ENCODE results near the gene TCF4.

The TCF4 gene

DNA sequence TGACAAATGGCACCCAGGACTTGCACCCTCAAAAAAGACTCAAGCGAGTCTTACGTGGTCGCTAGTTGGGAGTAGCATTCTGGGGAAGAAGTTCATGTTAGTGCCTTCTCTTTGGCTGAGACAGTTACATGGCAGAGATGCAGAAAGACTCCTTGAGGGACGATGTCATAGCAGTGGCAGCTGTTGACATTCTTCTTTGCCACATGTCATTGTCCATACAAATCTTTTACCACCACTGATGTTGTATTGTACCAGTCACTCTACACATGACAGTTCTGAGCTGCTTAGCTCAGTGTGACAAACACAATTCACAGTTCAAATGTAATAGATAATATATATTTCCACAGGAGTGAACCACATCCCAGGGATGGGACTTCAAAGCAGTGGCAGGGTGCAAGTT, 197.1 kb downstream of the TCF4 start:
- no peak for DNase-seq (ENCODE audit: low read depth in 1 of 2, low spot score in 1 of 2)

DNA sequence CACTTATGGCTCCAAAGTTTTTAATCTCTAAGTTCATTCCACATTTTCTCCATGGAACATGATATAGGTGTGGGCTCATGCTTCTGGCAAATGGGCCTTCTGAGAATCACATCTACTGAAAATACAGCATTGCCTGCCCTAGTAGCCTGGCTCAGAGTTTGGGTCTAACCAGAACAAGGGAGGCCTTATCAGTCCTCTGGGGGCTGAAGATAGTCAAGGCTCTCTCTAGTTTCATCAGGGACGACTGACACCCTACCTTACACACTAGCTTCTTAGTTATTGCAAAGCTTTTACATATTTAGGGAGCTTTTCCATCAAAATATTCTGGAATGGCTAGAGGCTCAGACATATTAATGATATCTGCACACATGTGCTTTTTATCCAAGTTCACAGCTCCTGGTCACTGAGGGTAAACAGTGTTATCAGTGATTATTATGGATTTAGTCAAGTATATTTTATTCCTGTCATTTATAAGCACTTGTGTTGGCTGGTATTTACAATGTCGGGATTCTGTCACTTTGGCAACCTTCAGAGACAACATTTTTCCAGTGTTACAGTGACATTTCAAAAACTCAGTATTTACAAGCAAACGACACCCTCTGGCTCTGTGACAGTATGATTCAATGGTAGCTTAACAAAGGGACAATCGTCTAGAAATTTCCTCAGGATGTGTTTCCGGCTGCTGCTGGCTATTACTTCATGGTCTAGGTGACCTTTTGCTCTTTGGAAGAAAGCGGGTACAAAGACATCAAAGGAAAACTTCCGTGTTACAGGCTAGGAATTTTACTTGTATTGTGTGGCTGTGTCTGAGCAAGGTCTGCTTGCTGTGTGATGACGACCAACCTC, 200.6 kb downstream of the TCF4 start:
- DNase-seq (ENCODE audit: low read depth in 1 of 2, low spot score in 1 of 2) = no peak

DNA sequence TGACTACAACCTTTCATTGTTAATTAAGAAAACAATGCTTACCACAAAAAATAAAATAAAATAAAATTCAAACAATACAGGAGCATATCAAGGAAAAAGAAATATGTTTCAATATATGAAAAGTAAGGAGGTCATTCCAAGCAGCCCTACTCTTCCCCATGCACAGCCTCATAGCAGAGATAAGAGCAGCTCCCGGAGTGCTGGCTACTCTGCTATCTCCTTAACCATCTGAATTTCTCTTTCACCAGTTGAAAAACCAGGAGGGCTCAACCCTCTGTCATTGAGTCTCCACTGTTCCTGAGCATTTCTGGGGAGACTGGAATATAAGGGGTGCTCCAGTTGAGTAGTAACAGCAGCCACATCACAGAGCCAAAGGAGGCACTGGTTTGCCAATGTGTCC, 201.4 kb downstream of the TCF4 start:
- no peak for DNase-seq (ENCODE audit: low read depth in 1 of 2, low spot score in 1 of 2)

DNA sequence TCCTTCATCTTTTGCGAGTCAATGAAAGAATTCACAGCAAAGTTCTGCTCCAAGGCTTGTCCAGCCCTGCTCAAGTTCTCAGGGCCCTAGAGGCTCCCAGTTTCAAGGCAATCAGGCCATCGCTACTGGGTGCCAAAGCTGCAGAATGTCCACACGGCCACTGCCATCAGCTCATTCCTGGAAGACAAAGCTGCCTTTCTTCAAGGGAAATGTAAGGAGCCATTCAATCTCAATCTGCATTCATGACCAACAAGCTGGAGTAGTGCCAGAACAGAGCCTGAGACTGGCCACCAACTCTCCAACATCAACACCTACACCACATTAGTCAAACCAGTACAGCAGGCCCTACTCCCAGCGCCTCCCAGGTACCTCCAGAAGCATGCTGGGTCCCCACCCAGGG, 202.2 kb downstream of the TCF4 start:
- no peak for DNase-seq (ENCODE audit: low read depth in 1 of 2, low spot score in 1 of 2)

DNA sequence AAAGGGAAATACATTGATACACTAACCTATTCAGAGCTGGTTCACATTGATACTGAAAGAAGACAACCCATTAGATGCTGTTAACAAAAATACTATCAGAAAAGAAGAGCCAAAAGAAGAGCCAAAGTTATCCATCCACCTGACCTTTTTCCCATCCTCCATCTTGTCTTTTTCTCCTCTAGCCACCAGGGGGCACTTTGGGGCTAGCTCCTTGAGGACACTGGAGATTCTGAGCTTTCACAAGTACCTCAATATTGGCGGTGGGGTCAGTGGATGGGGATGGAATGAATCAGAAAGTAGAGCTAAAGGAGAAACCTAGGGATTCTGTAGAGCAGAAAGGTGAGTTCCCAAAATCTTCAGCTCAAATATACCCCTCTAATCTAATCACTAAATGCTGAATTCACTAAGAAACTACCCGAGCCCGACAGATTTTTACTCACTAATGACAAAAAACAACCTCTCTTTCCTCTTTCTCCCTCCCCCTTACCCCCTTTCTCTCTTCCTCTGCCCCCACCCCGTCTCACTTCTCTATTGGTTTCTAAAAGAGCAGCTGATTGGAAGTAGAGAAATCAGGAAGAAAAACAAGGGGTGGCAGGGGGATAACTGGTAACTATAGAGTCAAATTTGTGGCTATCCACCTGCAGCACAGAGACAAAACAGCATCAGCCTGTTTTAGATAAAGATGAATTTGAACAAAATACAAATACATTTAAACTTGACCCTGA, 203.3 kb downstream of the TCF4 start:
- no peak for DNase-seq (ENCODE audit: low read depth in 1 of 2, low spot score in 1 of 2)

DNA sequence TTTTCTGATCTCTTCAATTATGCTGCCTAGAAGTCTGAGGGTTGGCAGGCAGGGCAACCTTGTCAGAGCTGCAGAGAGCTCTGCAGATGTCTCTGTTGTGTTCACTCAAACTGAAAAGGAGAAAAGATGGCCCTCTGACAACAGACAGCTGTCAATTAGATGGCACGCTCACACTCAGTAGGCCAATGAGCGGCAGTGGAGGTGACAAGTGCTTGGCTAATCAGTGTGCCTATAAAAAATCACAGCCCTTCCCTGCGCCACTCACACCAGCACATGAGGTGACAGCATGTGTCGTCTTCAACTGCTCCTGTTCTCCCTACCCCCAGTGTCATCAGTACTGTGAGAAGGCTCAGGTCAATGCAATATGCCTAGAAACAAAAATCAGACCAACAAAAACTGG, 203.9 kb downstream of the TCF4 start:
- no peak for DNase-seq (ENCODE audit: low read depth in 1 of 2, low spot score in 1 of 2)

DNA sequence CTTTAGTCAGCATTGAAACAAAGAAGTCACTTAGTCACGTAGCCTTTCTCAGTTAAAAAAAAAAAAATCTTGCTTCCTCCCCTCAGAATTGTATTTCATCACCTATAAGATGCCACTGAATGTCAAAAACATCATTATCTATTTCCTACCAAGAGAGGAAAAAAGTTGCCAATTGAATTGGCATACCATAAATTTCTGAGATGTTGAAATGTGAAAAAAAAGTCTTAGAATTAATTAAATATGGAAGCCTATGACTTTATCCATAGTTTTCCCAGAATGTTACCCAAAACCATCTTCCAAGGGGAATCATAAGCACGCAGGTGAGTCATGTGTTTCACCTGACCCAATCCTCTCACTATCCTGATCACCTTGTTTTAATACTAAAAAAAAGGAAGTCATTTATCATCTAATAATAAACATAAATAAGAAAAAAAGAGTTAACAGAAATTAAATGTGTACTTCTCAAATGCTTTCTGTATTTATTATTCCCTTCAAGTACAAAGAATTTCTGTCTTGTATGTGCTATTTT, 205.7 kb downstream of the TCF4 start:
- no peak for DNase-seq (ENCODE audit: low read depth in 1 of 2, low spot score in 1 of 2)

DNA sequence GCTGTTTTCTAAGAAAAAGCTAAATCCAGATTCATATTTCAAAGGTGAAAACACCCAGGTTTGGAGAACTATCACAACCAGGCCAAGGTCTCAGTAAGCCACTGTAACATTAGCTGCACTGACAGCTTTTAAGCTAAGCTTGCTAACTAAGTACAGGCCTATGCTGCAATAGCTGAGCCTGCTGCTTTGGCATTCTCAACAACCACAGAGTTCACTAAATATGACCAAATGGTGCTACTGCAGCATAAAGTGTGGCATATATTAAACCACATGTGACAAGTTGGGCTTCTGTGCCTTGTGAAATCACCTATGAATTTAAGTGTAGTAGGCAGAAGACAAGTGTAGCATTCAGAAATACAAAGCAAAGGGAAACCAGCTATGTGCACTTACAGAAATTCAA, 206.7 kb downstream of the TCF4 start:
- no peak for DNase-seq (ENCODE audit: low read depth in 1 of 2, low spot score in 1 of 2)

DNA sequence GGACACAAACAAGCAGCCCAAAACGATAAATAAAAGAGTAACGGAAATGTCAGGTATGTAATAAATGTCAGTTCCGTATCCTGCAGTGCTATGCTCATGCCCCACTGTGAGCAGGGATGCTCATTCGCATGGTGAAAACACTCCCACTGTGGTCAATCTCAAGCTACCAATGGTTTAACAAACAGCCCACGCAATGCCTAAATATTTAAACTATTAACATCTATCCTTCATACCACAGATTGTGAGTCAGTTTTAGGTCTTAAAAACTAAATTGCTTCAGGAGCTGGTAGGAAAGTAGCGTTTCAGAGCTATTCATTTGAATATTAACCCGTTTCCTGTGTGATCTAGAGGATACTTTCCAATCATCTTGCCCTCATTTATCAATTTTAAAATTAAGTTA, 207.4 kb downstream of the TCF4 start:
- no peak for DNase-seq (ENCODE audit: low read depth in 1 of 2, low spot score in 1 of 2)

DNA sequence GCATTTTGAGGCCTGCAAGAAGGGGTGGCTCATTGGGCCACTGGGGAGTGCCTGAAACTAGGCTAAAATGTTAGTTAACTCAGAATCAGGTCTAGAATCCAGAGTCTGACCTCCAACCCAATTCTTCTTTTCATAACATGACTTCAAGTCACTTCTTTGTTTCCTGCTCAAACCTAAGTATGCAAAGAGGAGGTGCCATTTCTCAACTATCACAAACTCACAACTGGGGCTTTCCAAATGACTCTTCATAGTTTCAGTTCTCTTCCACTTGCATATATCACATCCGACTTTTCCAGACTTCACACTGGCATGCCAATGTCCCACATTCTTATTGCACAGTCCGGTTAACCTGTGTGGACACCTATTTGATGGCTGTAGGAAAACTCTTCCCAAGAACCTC, 211.6 kb downstream of the TCF4 start:
- no peak for DNase-seq (ENCODE audit: low read depth in 1 of 2, low spot score in 1 of 2)

DNA sequence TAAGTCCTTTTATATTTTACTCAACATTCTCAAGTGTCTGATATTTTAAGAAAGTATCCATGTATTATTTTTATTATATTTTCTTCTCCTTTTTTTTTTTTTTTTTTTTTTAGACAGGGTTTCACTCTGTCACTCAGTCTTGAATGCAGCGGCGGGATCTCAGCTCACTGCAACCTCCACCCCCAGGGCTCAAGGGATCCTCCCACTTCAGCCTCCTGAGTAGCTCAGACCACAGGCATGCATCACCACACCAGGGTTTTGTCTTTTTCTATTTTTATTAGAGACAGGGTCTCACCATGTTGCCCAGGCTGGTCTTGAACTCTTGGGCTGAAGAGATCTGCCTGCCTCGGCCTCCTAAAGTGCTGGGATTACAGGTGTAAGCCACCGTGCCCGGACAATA, 212.1 kb downstream of the TCF4 start:
- no peak for DNase-seq (ENCODE audit: low read depth in 1 of 2, low spot score in 1 of 2)

DNA sequence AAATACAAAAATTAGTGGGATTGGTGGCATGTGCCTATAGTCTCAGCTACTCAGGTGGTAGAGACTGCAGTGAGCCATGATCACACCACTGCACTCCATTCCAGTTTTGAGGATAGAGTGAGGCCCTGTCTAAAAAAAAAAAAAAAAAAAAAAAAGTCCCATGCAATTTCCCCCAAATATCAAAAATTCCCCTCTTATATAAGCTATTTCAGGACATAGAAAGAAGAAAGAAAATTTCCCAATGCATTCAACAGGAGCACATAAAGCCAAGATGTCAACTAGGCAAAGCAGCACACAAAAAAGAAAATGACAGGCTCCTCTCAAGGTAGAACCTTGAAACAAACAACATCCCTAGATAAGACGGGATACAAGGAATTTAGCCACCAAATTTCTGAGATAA, 213.3 kb downstream of the TCF4 start:
- no peak for DNase-seq (ENCODE audit: low read depth in 1 of 2, low spot score in 1 of 2)

DNA sequence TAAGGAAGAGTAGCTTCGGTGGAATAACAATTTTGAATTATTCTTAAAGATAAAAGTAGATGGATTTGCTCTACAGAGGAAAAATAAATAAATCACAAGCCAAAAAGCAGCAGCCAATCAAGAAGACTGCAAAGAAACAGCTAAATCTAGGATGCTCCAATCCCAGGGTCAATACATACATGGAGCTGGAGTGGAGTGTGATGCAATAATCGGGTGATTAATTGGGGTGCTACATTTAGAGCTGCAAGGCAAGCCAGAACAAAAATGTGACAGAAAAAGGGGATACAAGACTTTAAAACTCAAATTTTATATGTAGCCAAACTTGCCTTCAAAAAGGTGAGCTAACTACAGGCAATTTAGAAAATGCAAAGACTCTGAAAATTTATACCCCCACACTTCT, 215.8 kb downstream of the TCF4 start:
- DNase-seq (ENCODE audit: low read depth in 1 of 2, low spot score in 1 of 2) = no peak

DNA sequence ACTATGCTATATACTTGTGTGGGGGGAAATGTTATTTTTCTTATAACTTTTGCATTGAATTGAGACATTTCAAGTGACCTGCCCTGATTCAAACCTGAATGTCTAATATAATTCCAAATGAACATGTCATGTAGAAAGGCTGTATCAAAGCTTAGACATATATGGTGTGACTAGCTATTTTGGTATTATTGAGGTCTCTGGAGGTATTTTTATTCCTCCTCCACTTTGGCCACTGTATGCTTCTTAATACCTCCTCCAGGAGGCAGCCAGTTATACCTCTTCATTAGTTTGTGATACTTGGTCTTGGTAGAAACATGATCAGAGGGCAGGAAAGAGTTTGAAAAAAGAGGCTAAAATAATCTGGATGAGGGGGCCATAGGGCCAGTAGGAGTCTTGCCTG, 217.1 kb downstream of the TCF4 start:
- no peak for DNase-seq (ENCODE audit: low read depth in 1 of 2, low spot score in 1 of 2)

DNA sequence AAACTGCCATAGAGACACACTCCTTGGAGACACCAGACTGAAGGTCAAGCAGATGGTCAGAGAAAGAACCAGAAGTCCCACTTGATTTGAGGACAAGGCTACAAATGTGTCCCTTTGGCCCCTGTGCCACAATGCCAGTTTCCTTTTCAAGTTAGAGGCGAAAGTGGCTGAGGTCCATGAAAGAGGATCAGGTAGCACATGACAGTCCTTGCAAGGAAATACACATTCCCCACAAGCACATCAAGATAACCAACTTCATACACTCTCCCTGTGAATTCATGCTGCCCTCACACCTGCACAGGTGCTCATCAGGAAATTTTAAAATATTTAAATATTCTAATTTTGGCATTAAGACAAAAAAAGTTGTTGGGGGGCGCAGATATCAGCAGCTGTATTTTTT, 218.6 kb downstream of the TCF4 start:
- DNase-seq (ENCODE audit: low read depth in 1 of 2, low spot score in 1 of 2) = no peak

DNA sequence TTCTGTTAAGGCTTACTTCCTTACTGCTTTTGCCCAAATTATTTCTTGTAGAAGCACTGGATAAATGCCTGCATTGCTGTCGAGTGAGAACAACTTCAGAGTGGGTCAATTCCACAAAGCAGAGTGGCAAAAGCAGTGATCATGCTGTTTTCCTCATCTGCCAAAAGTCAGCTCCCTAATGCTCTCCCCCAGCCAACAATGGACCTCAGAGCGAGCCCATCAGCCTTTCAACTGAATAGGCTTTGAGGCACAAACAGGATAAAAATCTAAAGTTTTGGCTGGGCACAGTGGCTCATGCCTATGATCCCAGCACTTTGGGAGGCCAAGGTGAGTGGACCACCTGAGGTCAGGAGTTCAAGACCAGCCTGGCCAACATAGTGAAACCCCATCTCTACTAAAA, 222.7 kb downstream of the TCF4 start:
- no peak for DNase-seq (ENCODE audit: low read depth in 1 of 2, low spot score in 1 of 2)

DNA sequence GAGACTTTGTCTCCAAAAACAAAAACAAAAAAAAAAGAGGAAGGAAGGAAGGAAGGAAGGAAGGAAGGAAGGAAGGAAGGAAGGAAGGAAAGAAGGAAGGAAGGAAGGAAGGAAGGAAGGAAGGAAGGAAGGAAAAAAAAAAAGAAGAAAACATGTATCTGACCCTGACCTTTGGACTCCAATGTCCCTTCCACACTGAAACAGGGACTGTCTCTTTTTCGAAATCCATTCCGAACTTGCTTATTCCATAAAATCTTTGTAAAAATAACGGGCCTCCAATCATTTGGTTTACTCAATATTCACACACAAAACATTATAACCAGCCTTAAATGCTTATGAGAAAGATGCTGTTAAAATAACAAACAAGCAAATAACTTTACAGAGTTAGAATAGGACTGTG, 225.7 kb downstream of the TCF4 start:
- DNase-seq (ENCODE audit: low read depth in 1 of 2, low spot score in 1 of 2) = no peak

DNA sequence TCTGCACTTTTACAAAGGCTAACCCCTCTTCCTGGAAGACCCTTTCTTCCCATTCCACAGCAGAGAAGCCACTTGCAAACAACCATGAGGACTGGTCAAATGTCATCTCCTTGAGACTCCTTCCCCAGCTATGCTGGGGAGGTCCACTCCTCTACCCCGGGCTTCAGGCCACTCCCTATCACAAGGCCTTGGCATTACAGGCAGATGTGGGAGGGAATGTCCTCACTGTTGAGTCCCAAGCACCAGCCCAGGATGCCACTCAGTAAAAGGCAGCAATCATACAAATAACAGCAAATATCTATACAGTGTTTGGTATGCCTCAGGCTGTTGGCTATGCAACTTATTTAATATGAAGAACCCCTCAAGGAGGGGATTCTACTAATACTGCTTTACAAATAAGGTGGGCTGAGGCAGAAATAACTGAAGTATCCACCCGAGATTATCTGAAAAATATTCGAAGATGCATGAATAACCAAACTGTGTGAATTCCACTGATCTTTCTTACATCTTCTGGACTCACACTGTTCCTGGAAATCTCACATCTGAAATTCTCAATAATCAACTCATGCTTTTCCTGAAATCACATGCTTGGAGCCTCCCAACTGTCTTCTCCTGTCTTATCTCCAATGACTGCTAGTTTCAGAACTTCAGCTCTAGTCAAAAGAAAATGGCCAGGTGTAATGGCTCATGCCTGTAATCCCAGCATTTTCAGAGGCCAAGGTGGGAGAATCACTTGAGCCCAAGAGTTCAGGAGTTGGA, 226.3 kb downstream of the TCF4 start:
- no peak for DNase-seq (ENCODE audit: low read depth in 1 of 2, low spot score in 1 of 2)

DNA sequence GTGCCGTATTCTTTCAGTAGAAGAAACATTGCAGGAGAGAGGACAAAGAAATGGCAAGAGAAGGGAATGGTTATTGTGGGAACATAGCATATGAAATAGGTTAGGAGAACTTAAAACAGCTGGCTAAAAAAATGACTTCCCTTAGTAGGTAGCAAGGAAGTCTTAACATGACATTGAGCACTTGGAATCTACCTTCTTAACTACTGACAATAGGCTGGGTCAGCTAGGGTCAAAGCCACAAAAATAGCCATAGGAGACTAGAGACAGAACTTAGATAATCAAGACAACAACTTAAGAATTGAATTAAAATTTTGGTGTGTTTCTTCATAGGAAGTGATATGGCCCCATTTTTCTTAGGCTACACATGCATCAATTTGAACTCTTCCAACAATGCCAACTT, 227.9 kb downstream of the TCF4 start:
- DNase-seq (ENCODE audit: low read depth in 1 of 2, low spot score in 1 of 2) = no peak

DNA sequence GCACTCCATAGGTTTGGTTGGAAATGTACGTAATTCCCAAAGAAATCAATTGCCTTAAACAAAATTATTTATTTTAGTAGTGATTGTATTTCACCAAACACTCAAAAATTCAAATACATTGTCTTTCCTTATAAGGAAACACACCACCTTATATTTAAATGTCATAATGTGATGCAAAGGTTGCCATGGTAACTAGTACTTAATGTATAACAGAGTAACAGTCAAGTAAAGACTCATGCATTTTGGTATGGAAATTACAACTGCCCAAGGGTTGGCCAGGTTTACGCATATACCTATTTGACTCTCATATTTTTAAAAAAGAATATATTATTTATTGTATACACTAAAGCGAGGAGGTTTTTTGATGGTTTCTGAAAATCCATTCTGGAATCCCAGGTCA, 231.2 kb downstream of the TCF4 start:
- no peak for DNase-seq (ENCODE audit: low read depth in 1 of 2, low spot score in 1 of 2)

DNA sequence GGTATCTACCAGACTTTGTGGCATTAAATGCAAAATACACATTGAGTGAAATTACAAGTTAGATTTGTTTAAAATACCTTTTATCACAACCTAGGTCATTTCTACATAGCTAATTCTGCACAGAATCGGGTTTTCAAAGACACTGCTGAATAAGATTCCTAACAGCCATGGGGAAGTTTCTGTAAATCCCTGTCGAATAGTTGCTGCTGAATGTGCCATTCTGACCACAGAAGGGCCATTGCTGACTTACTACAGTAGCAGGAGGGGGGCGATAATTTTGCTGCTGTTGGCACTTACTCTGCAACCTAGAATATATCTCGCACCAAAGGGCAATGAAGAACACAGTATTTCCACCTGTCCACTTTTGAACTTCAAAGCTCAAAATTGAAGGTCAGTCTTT, 232.8 kb downstream of the TCF4 start:
- no peak for DNase-seq (ENCODE audit: low read depth in 1 of 2, low spot score in 1 of 2)

DNA sequence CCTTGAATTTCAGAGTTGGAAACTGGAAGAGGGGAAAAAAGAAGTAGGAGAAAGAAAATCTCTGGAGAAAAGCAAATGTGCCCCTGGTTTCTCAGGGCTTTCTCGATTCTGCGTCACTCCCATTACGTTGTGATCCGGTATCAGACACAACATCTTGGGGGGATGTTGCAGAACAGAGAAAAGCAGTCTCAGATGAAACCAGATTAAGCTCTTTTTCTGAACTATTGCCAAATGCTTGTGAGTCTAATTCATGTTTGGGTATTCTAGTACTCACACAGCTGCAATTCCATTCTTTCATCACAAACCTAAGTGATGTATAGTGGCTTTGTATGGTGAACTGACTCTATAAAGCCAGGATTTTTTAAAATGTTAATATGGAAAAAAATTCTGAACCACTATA, 233.2 kb downstream of the TCF4 start:
- no peak for DNase-seq (ENCODE audit: low read depth in 1 of 2, low spot score in 1 of 2)
